Stimulated activated CD8-positive, alpha-beta memory T cell treated with anti-CD3 and anti-CD28 coated beads, Interleukin-12 subunit alpha, Interleukin-12 subunit beta, amount 100 ng/mL, for 24 hours (primary cell): ENCODE results near the gene MBNL2.
"Not testable (repeated sequence)": the region's sequence is repeated elsewhere in the genome, so short reads cannot be mapped to it uniquely, and the experiment has no call there.

Experiments
- DNase-seq: peaks from one replicate; pipeline ENCODE4 v3.0.0-alpha.2; 2020; ENCODE audit errors: extremely low read depth

Gene MBNL2

GRCh38 chr13:97221989-97222700, at the start of gene MBNL2:
Gene MBNL2, plus strand, starts transcription at chr13:97222333. Its CDS starts 53,903 bp downstream, at chr13:97276236.
- DNase-seq, result peak; percentile 61

GRCh38 chr13:97174638-97175037, 47.5 kb upstream of the MBNL2 start:
- no peak for DNase-seq

- DNase-seq, result no peak
Measured at GRCh38 chr13:97175041-97175440, 47.1 kb upstream of the MBNL2 start.

GRCh38 chr13:97179501-97179900, 42.6 kb upstream of the MBNL2 start:
- DNase-seq, result no peak

GRCh38 chr13:97182111-97182890, 39.8 kb upstream of the MBNL2 start:
- no peak for DNase-seq

GRCh38 chr13:97185291-97185690, 36.8 kb upstream of the MBNL2 start:
- DNase-seq, result no peak

GRCh38 chr13:97185751-97186150, 36.4 kb upstream of the MBNL2 start:
- DNase-seq, result no peak

- no peak for DNase-seq
Measured at GRCh38 chr13:97188207-97188606, 33.9 kb upstream of the MBNL2 start.

GRCh38 chr13:97189928-97190327, 32.2 kb upstream of the MBNL2 start:
- no peak for DNase-seq

- DNase-seq, result no peak
Measured at GRCh38 chr13:97191142-97191541, 31.0 kb upstream of the MBNL2 start.

- no peak for DNase-seq
Measured at GRCh38 chr13:97191615-97192014, 30.5 kb upstream of the MBNL2 start.

- no peak for DNase-seq
Measured at GRCh38 chr13:97192166-97192565, 30.0 kb upstream of the MBNL2 start.

GRCh38 chr13:97193577-97193976, 28.6 kb upstream of the MBNL2 start:
- DNase-seq, result no peak

GRCh38 chr13:97194479-97194878, 27.7 kb upstream of the MBNL2 start:
- DNase-seq, result no peak

GRCh38 chr13:97196340-97196739, 25.8 kb upstream of the MBNL2 start:
- DNase-seq, result no peak

- DNase-seq, result no peak
Measured at GRCh38 chr13:97198753-97199152, 23.4 kb upstream of the MBNL2 start.

- no peak for DNase-seq
Measured at GRCh38 chr13:97199451-97199850, 22.7 kb upstream of the MBNL2 start.

- DNase-seq, result no peak
Measured at GRCh38 chr13:97200081-97200942, 21.8 kb upstream of the MBNL2 start.

- no peak for DNase-seq
Measured at GRCh38 chr13:97202761-97203160, 19.4 kb upstream of the MBNL2 start.

GRCh38 chr13:97205465-97205864, 16.7 kb upstream of the MBNL2 start:
- no peak for DNase-seq

GRCh38 chr13:97205982-97206381, 16.2 kb upstream of the MBNL2 start:
- DNase-seq, result no peak

- DNase-seq, result not testable (repeated sequence)
Measured at GRCh38 chr13:97207252-97207651, 14.9 kb upstream of the MBNL2 start.
